Occipital lobe (tissue), 2 donors: ENCODE data around the gene HSD17B3. TPM values are rescaled to one million over a fixed set of nuclear protein-coding genes. Genes with fewer than 3 reads are reported as not detected.
"Not testable (repeated sequence)": the region's sequence is repeated elsewhere in the genome, so short reads cannot be mapped to it uniquely, and the experiment has no call there.

ENCODE experiments used
- DNase-seq: peaks from one replicate; lab custom pipeline; 2025; lab: John Stamatoyannopoulos, UW
- total RNA-seq: library from RNA; depleted of rRNA; stranded (reverse); fragments of >200 nt; gene quantifications from one replicate; pipeline ENCODE4 v1.2.3, GENCODE V29; 2014

HSD17B3 gene
- not detected for total RNA-seq

DNA sequence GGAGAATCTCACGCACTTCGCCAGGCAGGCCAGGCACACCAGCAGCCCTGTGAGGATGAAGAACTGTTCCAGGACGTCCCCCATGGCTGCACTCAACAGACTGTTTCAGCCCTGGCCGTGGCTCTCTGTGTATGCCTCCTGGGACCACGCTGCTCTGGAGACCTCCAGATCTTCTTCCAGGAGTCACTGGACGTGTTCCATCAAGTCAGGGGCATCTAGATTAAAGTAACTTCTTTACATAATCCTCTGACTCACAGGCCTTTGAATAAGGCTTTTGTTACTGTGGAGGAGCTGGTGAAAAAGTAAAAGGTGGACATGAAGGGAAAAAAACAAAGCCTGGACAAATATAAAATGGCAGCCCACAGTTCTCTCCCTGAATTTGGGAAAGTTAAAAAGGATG lies at the start of gene HSD17B3:
TSS of gene HSD17B3 (minus strand) at position 156 of the 400 bp plus-strand sequence. CDS start at position 84, 72 bp downstream.
- DNase-seq: no peak

DNA sequence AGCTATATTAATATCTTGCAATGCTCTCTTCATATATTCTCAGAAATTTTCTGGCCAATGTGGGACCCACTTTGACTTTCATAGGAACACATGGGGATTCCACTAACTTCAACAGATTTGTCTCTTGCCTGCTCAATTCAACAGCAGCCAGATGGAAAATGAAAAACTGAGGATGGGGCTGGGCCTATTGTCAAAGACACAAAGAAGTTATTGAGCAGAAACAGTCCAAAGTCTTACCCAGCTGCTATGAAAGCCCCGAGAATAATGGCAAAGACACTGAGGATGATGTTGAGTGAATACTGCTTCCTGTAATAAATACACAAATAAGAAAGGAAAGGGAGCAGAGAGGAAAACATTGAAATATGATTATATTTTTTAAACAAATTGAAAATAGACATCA lies 48.9 kb upstream of the HSD17B3 start:
- peak; percentile 8 for DNase-seq

DNA sequence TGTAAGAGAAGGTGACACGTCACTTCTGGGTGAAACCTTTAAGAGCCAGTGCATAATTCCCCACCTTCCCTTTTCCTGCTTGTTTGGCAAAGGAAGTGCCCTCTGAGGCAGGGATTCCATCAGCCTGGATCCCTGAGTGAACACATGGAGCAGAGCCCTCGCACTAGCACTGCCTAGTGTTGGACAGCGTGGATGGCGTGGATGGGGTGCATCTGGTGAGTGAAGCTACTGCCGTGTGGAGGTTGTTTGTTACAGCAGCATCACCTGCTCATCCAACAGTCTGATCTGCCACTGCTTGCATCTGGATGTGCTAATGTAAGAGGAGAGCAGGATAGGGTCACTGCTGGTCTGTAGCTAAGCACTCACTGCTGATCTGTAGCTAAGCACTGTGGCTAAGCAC lies 46.3 kb upstream of the HSD17B3 start:
- no peak for DNase-seq

DNA sequence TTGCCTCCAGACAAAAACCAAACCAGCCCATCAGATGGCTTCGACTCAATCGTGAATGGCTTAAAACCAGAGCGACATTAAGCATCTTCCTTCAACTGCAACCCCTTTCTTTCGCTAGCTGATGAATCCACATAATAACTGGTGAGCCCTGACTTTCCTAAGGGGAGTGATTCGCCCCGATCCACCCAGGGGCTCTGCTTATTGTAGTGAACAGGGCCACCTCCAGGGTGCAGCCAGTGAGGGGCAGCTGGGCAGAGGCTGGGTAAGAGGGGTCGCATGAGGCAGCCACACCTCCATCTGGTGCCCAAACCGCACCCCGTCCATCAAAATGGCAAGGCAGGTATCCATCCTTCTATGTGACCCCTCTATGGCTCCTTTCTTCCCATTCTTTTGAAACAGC lies 43.6 kb upstream of the HSD17B3 start:
- no peak for DNase-seq

DNA sequence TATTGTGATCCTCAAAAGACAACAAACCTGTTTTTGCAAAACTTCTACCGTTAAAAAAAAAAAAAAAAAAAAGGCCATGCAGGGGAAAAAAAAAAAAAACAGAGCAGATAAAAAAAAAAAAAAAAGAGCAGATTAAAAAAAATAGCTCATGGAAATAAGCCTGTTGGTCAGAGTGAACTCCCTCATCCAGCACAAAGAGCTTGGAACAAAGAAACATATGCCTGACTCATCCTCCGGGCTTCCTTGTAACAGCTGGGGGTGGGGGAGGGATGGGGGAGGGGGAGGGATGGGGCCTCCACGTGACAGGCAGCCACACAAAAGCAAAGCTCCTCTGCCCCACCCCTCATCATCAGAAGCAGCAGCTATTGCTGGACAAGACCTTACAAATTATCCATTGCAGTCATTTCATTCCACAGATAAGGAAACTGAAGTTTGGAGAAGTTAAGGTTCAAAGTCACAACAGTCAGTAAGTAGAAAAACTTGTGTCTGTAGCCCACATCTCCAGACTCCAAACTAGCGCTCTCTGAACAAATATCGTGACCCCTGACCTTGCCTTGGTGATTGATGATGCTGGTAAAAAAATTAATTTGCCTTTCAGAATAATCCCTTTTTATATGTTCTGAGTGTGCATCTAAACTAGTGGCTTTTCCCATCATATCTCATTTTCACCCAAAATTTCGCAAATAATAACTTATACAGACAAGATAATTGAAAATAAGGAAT lies 42.6 kb upstream of the HSD17B3 start:
- peak; percentile 77 for DNase-seq

DNA sequence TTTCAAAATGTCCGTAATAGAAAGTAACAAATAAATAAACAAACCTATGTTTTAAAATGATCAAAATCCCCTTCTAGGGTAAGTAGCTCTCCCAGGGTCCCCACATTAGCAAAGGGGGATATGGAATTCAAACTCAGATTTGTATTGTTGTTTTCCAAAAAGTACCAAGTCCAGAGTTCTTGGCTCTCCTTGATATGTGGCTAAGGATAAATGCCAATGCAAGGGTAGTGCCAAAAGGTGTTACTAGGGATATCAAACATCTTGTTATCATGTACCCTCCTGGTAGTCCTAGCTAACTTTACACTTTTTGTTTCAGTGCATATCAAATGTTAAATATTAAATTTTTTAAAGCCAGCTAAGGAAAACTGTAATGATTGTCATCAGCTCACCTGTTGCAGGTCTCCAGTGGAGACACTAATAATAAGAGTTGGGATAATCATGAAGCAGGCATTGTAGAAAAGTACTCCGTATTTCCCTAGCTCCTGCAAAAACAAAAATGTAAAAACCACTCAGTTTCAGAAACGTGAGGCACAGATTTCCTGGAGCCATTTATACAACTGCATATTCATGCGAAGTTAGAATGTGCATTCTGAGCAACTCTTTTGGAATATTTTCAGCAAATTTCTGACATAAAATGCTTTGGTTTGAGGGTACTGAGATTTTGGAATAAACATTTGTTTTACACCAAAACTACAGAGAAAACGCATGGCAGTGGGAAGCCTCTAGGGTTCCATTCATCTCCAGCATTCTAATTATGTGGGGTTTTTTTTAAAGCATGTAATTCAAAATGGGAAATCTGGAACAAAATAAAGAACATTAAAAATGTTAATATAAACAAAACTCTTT lies 41.8 kb upstream of the HSD17B3 start:
- no peak for DNase-seq

DNA sequence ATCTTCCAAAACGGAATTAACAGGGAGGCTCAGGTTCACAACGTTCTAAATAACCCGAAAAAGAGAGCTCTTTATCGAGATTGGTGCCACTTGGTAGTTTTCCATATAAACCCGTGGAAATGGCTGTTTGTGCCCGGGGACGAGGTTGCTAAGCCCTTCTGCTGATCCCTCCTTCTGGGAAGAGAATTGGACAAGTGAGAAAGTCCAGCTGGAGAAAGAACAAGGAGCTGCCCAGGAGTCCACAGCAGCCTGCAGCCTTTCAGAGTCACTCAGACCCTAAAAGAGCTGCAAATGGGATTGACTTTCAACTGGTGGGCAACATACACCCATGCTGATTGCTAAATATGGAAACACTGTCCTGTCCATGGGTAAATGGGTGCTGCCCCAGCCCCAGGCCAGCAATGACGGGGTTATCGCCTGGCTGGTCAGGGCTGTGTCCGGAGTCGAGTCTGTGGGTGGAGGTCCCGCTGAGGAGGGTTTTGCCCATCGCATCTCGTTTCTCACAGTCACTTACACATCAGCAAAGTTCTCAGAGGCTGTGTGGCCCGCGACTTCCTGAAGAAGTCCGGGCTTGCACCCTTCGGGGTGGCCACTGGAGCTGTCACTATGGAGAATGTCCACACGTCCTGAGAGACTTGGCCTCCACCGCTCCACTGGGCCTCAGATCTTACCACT lies 40.7 kb upstream of the HSD17B3 start:
- DNase-seq: no peak

DNA sequence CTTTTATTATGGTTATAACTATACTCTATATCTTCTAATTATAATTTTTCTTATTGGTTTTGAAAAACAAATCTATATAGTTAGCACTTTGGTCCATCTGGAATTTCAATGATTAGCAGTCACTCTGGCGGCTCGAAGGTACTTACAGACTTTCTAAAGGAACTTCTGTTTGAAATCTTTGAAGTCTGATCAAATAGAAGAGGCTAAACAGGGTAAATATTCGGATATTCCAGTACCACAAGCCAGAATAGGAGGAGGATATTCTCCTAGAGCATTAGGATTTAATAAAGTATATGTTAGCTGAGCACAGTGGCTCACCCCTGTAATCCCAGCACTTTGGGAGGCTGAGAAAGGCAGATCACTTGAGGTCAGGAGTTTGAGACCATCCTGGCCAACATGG lies 38.7 kb upstream of the HSD17B3 start:
- no peak for DNase-seq

DNA sequence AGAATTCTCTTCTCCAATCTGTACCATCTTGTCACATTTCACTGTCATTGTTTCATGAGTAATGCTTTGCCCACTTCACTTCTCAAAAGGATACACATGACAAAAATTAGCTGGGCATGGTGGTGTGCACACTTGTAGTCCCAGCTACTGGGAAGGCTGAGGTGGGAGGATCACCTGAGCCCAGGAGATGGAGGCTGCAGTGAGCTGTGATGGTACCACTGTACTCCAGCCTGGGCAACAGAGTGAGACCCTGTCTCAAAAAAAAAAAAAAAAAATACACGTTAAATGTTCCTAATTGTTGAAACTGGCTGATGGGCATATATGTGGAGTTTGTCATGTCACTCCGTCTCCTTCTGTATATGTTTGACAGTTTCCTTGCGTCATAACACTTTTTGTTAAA lies 36.3 kb upstream of the HSD17B3 start:
- no peak for DNase-seq

DNA sequence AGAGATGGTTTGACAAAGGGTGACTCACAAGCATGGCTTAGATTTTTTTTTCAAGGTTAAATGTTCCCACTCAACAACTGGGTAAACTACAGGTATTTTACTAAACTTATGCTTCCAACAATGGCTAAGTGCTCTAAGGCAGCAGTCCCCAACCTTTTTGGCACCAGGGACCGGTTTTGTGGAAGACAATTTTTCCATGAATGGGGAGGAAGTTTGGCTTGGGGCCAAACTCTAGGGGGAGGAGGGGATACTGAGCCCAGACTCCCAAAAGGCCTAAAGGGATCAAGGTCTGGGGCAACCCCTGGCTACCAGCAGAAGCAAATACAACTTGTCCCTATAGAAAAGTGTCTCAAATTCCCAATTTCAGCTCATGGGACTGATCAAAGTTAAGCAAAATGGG lies 32.0 kb upstream of the HSD17B3 start:
- DNase-seq: no peak

DNA sequence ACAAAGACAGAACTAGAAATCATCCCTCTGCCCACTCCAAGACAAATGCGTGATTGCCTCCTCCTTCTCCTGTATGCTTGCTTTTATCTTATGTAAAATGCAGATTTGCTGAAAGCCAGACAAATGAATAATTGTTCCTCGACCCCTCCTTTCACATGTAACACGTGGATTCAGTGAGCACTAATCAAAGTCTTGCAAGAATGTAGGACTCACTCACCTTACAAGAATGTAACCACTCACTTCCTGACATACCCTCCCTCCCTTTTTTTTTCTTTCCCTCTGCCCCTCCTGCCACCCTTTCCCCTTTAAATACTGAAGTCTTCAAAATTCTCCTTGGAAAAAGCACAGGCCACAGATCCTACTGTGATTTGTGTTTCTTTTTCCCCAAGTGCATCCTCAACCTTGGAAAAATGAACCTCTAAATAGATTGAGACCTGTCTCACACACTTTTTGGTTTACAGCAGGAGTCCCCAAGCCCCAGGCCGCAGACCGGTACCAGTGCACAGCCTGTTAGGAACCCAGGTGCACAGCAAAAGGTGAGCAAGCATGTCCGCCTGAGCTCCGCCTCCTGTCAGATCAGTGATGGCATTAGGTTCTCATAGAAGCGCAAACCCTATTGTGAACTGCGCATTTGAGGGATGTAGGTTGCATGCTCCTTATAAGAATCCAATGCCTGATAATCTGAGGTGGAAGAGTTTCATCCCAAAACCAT lies 29.4 kb upstream of the HSD17B3 start:
- DNase-seq: no peak

DNA sequence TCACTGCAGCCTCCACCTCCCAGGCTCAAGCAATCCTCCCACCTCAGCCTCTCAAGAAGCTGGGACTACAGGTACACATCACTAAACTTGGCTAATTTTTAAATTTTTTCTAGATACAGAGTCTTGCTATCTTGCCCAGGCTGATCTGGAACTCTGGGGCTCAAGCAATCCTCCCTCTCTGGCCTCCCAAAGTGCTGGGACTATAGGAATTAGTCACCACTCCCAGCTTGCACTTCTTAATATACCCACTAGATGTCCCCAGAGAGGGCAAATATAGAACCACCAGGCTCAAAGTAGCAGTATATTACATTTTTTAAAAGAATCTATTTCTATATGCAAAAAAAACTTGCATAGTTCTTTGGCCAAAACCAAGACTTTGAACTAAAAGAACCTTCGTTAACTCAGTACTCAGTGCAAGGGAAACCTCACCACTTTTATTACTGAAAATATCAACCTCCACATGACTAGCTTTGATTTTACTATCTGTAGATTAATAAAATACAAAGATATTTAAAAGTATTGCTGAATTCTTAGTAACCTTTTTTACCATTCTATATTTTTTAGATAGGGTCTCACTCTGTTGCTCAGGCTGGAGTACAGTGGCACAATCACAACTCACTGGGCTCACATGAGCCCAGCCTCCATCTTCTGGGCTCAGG lies 25.8 kb upstream of the HSD17B3 start:
- no peak for DNase-seq

DNA sequence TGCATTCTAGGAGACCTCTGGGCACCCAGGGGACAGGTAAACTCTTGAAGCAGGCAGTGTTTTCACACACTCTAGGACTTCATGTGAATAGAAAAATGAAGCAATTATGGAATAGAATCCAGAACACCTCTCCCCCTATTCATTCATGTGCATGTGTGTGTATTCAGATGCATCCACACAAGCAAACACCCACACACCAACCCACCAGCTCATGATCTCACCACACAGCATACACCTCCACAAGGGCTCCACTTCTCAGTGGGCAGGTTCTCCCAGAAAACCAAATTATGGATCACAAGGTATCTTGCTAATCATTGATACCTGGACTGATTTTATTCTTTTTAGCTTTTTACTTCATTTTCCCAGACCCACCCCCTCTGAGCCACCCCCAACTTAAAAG lies 21.2 kb upstream of the HSD17B3 start:
- no peak for DNase-seq

DNA sequence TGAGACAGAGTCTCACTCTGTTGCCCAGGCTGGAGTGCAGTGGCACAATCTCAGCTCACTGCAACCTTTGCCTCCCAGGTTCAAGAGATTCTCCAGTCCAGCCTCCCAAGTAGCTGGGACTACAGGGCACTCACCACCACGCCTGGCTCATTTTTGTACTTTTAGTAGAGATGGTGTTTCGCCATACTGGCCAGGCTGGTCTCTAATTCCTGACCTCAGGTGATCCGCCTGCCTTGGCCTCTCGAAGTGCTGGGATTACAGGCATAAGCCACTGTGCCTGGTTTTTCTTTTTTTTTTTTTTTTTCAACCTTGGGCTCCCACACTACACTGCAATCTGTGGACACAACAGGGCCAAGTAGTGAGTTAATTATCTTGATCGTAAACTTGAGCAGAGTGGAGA lies 20.8 kb upstream of the HSD17B3 start:
- not testable (repeated sequence) for DNase-seq

DNA sequence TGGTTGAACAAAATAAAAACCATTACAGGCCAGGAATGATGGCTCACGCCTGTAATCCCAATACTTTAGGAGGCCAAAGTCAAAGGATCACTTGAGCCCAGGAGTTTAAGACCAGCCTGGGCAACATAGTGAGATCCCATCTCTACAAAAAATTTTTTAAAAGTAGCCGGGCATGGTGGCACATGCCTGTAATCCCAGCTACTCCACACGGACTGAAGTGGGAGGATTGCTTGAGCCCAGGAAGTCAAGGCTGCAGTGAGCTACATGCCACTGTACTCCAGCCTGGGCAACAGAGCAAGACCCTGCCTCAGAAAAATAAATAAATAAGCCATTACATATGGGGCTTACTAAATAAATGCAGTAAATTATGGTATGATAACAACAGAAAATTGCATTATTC lies 20.2 kb upstream of the HSD17B3 start:
- not testable (repeated sequence) for DNase-seq

DNA sequence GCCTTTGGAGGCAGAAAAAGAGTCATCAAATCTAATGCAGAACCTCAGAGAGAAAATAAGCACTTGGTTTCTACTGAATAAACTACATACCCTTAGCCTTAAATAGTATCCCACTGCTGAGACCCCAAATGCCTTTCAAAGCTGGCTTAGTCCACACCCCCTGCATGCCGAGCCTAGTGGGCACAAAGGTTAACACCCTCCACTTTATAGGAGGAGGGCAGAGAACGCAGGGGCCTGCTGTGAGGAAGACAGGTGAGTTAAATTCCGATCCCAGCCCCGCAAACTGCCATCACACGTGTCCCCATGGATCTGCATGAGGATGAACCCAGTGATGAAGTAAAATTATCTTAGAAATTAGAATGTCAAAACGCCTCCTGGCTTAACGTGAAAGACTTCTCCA lies 19.5 kb upstream of the HSD17B3 start:
- no peak for DNase-seq

DNA sequence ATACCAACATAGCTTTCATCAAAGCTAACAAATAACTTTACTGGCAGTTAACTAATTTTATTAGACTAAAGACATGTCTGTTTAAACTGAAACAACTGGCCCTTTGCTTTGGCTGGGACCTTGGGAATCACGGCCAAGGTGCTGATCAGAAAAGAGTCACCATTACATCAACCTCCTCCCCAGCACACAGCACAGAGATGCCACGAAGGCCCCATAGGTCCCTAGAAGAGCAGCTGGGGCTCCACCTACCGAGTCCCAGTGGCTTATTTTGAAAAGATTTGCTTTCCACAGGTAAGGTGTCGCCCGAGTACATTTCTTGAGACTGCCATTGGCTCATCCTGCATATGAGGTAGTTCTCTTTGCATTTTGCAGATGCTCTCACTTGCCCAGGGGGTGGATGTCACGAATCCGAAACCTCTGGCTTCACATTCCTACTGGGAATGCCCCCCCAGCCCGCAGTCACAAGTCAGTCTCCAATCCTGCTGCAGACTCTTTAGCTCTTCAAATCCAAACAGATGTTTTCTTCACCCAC lies 18.8 kb upstream of the HSD17B3 start:
- DNase-seq: no peak

DNA sequence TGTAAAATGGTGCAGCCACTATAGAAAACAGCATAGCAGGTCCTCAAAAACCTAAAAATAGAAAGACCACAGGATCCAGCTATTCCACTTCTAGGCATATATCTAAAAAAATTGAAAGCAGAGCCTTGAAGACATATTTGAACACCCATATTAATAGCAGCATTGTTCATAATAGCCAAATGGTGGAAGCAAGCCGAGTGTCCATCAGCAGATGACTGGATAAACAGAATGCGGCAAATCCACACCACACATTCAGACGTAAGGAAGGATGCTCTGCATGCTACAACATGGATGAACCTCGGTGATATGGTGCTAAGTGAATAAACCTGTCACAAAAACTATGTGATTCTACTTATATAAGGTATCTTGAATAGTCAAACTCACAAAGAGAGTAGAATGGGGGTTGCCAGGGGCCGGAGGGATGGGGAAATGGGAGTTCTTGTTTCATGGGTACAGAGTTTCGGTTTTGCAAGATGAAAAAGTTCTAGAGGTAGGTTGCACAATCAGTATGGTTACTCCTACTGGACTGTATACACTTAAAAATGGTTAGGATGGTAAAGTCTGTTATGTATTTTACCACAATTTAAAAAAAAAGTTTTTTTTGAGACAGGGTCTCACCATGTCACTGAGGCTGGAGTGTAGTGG lies 17.1 kb upstream of the HSD17B3 start:
- DNase-seq: no peak

DNA sequence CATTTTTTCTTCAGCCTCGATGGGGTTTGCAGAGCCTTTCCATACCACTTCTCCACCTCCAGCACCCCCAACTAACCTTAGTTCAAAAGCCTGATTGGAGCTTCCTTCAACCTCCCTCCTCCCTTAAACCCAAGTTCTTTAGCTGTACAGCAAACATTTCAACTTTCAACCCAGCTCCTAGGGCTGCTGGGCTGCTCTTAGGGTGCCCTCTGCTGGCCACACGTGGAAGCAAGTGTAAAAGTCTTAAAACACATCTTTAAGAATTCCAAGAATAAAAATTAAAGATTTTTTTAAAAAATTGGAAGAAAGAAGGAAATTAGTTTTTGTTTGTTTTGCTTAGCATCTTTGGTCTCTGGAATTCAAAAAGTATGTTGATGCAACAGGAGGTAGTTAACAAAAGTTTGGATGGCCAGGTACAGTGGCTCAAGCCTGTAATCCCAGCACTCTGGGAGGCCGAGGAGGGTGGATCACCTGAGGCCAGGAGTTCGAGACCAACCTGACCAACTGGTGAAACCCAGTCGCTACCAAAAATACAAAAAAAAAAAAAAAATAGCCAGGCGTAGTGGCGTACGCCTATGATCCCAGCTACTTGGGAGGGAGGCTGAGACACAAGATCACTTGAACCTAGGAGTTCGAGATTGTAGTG lies 15.5 kb upstream of the HSD17B3 start:
- peak; percentile 8 for DNase-seq

DNA sequence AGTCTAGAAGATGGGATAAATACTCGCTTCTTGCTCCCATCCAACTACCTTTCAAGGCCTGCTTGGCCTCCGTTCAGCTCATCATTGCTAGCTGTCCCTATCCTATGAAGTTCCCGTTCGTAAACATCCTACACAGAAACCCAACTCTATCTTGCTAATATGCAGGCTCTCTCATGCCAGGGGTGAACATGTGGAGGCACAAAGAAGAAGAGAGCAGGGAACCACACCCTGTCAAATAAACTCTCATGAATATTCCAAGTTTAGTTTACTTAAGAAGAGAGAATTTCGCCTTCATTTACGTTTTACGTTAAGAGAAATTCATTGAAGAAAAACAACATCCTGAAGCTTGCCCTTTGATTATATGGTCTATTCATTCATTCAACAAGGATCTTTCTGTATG lies 7.9 kb upstream of the HSD17B3 start:
- DNase-seq: no peak
